Neural progenitor cell (in vitro differentiated cells): ENCODE results near the gene NEIL3. TPM values are rescaled to one million over a fixed set of nuclear protein-coding genes. Genes with fewer than 3 reads are reported as not detected.

Experiments used
- DNase-seq: peaks from one replicate; pipeline ENCODE4 v3.0.0-alpha.2; 2016; ENCODE audit warnings: low spot score
- H2AFZ ChIP-seq: fragments of 200-600 bp; sonication (generic); replicated peaks from 2 replicates; pipeline ENCODE4 v1.6.1; 2016; ENCODE audit warnings: antibody characterized with exemption
- H3F3A ChIP-seq: fragments of 200-600 bp; sonication (generic); 2 replicates; pipeline ENCODE4 v1.6.1; 2016; ENCODE audit warnings: antibody characterized with exemption, low read depth
- H3K27ac ChIP-seq: fragments of 200-600 bp; sonication (generic); 2 replicates; pipeline ENCODE4 v1.5.1; 2016; ENCODE audit warnings: mild to moderate bottlenecking
- H3K27me3 ChIP-seq: fragments of 200-600 bp; sonication (generic); 2 replicates; pipeline ENCODE4 v1.6.1; 2016; ENCODE audit warnings: mild to moderate bottlenecking, moderate library complexity
- H3K36me3 ChIP-seq: fragments of 200-600 bp; sonication (generic); 2 replicates; pipeline ENCODE4 v1.5.1; 2016
- H3K4me1 ChIP-seq: fragments of 200-600 bp; sonication (generic); 2 replicates; pipeline ENCODE4 v1.6.1; 2016; ENCODE audit warnings: mixed run types
- H3K4me2 ChIP-seq: fragments of 200-600 bp; sonication (generic); 2 replicates; pipeline ENCODE4 v1.6.1; 2016
- H3K4me3 ChIP-seq: fragments of 200-600 bp; sonication (generic); 2 replicates; pipeline ENCODE4 v1.5.1; 2016
- H3K79me2 ChIP-seq: fragments of 200-600 bp; sonication (generic); 2 replicates; pipeline ENCODE4 v1.6.1; 2016; ENCODE audit warnings: low read depth
- H3K9ac ChIP-seq: fragments of 200-600 bp; sonication (generic); 2 replicates; pipeline ENCODE4 v1.6.1; 2016
- H3K9me3 ChIP-seq: fragments of 200-600 bp; sonication (generic); 2 replicates; pipeline ENCODE4 v1.5.1; 2016; ENCODE audit warnings: low read depth
- H4K20me1 ChIP-seq: fragments of 200-600 bp; sonication (generic); 2 replicates; pipeline ENCODE4 v1.6.1; 2016; ENCODE audit warnings: low read depth
- H3K27ac Mint-ChIP-seq: 3 replicates; pipeline ENCODE4 v1.8.0; 2021; ENCODE audit warnings: mixed read lengths
- H3K27me3 Mint-ChIP-seq: 2 replicates; pipeline ENCODE4 v1.8.0; 2022; ENCODE audit warnings: low read depth, mild to moderate bottlenecking, inconsistent platforms, moderate library complexity, mixed read lengths; ENCODE audit not compliant: insufficient read depth
- H3K36me3 Mint-ChIP-seq: 3 replicates; pipeline ENCODE4 v1.8.0; 2021; ENCODE audit warnings: mixed read lengths
- H3K4me1 Mint-ChIP-seq: 3 replicates; pipeline ENCODE4 v1.8.0; 2021; ENCODE audit warnings: mixed read lengths
- H3K4me3 Mint-ChIP-seq: 3 replicates; pipeline ENCODE4 v1.8.0; 2021; ENCODE audit warnings: mild to moderate bottlenecking, moderate library complexity, mixed read lengths
- H3K9me3 Mint-ChIP-seq: 3 replicates; pipeline ENCODE4 v1.8.0; 2020; ENCODE audit warnings: mixed read lengths
- EZH2 ChIP-seq: fragments of 200-600 bp; sonication (generic); IDR thresholded peaks from 2 replicates; pipeline ENCODE4 v1.6.1; 2017; ENCODE audit warnings: antibody characterized with exemption, mild to moderate bottlenecking, moderate library complexity
- EZH2phosphoT487 ChIP-seq: fragments of 200-600 bp; sonication (generic); IDR thresholded peaks from 2 replicates; pipeline ENCODE4 v1.6.1; 2017; ENCODE audit warnings: antibody characterized with exemption
- total RNA-seq: library from RNA; depleted of rRNA; stranded (reverse); fragments of >200 nt; gene quantifications from 2 replicates; pipeline ENCODE4 v1.2.3, GENCODE V29; 2015; ENCODE audit warnings: low replicate concordance
- TF ChIP-seq, protein P1 (sequence below): fragments of 200-600 bp; sonication (generic); IDR thresholded peaks from 2 replicates; pipeline ENCODE4 v1.5.1; 2017; ENCODE audit warnings: antibody characterized with exemption, mild to moderate bottlenecking

NEIL3 gene
- total RNA-seq, 1 donor from 2014 or later = 26.3 TPM

DNA sequence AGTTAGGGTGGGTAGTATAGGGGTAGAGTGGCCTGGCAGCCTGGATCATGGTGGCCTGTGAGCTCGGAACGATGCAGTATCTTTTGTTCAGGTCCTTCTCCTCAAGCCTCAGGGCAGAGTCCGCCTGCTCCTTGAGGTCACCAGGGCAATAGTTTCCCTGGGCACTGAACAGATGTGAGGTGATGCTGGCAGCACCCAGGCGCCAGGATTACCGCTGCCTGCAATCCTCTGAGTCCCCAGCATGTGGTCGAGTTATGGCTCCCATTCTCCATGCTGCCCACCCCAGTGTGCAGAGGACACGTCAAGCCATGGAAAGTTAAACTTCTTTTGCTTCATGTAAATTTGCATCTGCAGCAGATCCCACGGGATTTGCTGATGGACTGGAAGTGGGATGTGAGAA, 38.7 kb downstream of the NEIL3 start:
- Histone ChIP-seq H3K9me3 (no peaks in the 10 kb centered on the region), H3K36me3 (no peaks in the 10 kb centered on the region), H3K9ac (no peak overlapping the region), H4K20me1 (no peaks in the 10 kb centered on the region), H2AFZ (no peak overlapping the region), H3F3A (no peaks in the 10 kb centered on the region), H3K27ac (no peak overlapping the region), H3K27me3 (no peaks in the 10 kb centered on the region), H3K4me3 (no peak overlapping the region), H3K79me2 (no peaks in the 10 kb centered on the region), H3K4me1 (no peaks in the 10 kb centered on the region), H3K4me2 (no peak overlapping the region)
- peaks cover 3% of the 10 kb centered on the region for H3K27me3 Mint-ChIP-seq
- no peak for TF ChIP-seq EZH2phosphoT487
- TF ChIP-seq EZH2 = no peak
- TF ChIP-seq, protein P1, sequence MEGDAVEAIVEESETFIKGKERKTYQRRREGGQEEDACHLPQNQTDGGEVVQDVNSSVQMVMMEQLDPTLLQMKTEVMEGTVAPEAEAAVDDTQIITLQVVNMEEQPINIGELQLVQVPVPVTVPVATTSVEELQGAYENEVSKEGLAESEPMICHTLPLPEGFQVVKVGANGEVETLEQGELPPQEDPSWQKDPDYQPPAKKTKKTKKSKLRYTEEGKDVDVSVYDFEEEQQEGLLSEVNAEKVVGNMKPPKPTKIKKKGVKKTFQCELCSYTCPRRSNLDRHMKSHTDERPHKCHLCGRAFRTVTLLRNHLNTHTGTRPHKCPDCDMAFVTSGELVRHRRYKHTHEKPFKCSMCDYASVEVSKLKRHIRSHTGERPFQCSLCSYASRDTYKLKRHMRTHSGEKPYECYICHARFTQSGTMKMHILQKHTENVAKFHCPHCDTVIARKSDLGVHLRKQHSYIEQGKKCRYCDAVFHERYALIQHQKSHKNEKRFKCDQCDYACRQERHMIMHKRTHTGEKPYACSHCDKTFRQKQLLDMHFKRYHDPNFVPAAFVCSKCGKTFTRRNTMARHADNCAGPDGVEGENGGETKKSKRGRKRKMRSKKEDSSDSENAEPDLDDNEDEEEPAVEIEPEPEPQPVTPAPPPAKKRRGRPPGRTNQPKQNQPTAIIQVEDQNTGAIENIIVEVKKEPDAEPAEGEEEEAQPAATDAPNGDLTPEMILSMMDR = no peak
- no peaks in the 10 kb centered on the region for H3K4me1 Mint-ChIP-seq
- H3K36me3 Mint-ChIP-seq = peaks cover 27% of the 10 kb centered on the region
- no peak overlapping the region for H3K27ac Mint-ChIP-seq
- no peak overlapping the region for H3K4me3 Mint-ChIP-seq
- no peaks in the 10 kb centered on the region for H3K9me3 Mint-ChIP-seq
- no peak for DNase-seq

- Histone ChIP-seq H3K36me3 (no peaks in the 10 kb centered on the region), H3K4me1 (no peaks in the 10 kb centered on the region), H3K9me3 (no peaks in the 10 kb centered on the region), H3K27ac (no peak overlapping the region), H2AFZ (no peak overlapping the region), H3F3A (no peaks in the 10 kb centered on the region), H3K4me2 (no peak overlapping the region), H3K9ac (no peak overlapping the region), H3K4me3 (no peak overlapping the region), H4K20me1 (no peaks in the 10 kb centered on the region), H3K79me2 (no peaks in the 10 kb centered on the region), H3K27me3 (no peaks in the 10 kb centered on the region)
- Mint-ChIP-seq H3K4me1 (no peaks in the 10 kb centered on the region), H3K4me3 (no peak overlapping the region), H3K9me3 (no peaks in the 10 kb centered on the region), H3K27ac (no peak overlapping the region), H3K27me3 (peaks cover 3% of the 10 kb centered on the region), H3K36me3 (peaks cover 26% of the 10 kb centered on the region)
- TF ChIP-seq EZH2phosphoT487 (no peak), EZH2 (no peak)
- TF ChIP-seq, protein P1 = no peak
- no peak for DNase-seq
Measured at GRCh38 chr4:177349191-177349590, 39.5 kb downstream of the NEIL3 start.

DNA sequence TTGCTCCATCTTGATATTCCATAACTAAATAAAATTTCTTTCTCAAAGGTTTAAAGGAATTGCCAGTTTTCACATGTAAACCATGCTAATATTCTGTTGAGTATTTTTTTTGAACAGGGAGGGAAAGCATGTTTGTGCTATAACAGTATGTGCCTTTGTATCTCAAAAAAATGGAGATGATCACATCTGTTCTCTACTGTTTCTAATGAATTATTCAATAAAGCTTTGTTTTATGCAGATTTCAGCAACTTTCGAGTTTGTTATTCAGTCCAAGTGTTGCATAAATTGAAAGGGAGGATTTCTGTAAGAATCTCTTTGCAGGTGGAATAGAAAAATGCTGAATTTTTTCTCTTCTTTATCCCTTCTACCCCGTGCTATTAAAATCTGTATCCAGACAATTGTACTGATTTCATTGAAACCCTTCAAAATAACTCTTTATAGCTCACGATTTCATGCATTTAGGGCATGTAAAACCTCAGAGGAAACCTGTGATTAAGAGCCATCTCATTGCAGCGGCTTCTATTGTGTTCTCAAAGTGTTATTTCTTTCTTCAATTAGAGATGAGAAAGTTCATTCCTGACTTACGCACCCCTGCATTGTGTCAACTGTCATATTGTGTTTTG, 42.1 kb downstream of the NEIL3 start:
- Histone ChIP-seq H3K27me3 (no peaks in the 10 kb centered on the region), H2AFZ (no peak overlapping the region), H3K4me2 (no peak overlapping the region), H3K9ac (no peak overlapping the region), H3K79me2 (no peaks in the 10 kb centered on the region), H3K4me3 (no peak overlapping the region), H4K20me1 (no peaks in the 10 kb centered on the region), H3K4me1 (no peaks in the 10 kb centered on the region), H3K27ac (no peak overlapping the region), H3K9me3 (no peaks in the 10 kb centered on the region), H3K36me3 (peaks cover 4% of the 10 kb centered on the region), H3F3A (no peaks in the 10 kb centered on the region)
- TF ChIP-seq EZH2 (no peak), EZH2phosphoT487 (no peak)
- TF ChIP-seq, protein P1 = no peak
- H3K36me3 Mint-ChIP-seq = peaks cover 24% of the 10 kb centered on the region
- peaks cover 3% of the 10 kb centered on the region for H3K27me3 Mint-ChIP-seq
- no peaks in the 10 kb centered on the region for H3K9me3 Mint-ChIP-seq
- DNase-seq = no peak
- H3K4me3 Mint-ChIP-seq = no peak overlapping the region
- H3K4me1 Mint-ChIP-seq = no peaks in the 10 kb centered on the region
- no peak overlapping the region for H3K27ac Mint-ChIP-seq
